Astrocyte of the hippocampus (primary cell): ENCODE data around the gene PSMD13.
"Not testable (repeated sequence)": the region's sequence is repeated elsewhere in the genome, so short reads cannot be mapped to it uniquely, and the experiment has no call there.

ENCODE experiments used
- DNase-seq: peaks from one replicate; pipeline ENCODE4 v3.0.0; 2011; ENCODE audit warnings: low read depth, low spot score

PSMD13 gene

GRCh38 chr11:249062-249461 is 12.3 kb downstream of the PSMD13 start:
- no peak for DNase-seq

DNA sequence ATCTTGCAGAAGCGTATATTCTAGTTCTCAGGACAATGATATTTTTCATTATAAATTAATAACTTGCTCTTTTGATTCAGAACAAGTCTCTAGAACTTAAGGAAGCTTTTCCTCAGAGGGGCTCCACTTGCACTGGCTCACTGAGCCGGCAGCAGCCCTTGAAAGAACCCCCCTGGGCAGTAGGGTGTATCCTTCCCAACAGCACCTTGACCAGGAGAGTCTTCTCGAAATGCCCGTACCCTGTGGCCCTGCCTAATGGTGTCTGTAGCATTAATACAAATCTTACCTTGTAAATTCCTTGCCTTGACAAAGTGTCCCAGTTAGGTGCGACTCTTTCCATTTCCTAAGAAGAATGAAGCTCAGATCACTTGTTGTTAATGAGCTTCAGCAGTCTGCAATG is 13.5 kb downstream of the PSMD13 start:
- DNase-seq, result no peak

GRCh38 chr11:250740-251299 is 14.0 kb downstream of the PSMD13 start:
- peak; percentile 75 for DNase-seq

DNA sequence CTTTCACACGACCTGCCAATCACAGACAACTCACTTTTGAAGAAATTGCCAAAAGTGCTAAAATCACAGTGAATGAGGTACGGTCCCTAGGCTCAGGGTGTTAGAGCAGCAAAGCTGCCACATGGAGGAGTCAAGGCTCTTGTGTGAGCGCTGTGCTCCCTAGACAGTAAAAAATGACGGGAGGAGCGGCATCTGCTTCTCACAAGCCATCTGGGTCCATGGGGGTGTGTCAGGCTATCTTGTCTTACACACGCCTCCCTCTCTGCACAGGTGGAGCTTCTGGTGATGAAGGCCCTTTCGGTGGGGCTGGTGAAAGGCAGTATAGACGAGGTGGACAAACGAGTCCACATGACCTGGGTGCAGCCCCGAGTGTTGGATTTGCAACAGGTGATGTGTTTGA is 14.8 kb downstream of the PSMD13 start:
- no peak for DNase-seq

DNA sequence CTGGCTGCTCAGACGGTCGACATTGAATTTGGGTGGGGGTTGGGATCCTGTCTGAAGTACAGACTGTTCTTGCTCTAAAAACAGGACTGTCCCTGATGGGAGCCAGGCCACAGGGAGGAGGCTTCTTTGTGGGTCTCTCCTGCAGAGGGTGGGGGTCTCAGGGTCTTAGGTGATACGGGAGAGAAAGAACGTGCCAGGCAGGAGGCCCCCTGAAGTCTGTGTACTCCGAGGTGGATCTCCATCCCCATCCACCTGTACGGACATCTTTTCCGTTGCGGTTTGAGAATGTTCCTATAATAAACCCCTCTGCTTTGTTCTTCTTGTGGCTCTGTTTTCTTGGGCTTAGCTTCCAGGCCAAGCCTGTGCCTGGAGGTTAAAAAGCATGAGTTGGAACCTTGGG is 15.9 kb downstream of the PSMD13 start:
- DNase-seq, result no peak

DNA sequence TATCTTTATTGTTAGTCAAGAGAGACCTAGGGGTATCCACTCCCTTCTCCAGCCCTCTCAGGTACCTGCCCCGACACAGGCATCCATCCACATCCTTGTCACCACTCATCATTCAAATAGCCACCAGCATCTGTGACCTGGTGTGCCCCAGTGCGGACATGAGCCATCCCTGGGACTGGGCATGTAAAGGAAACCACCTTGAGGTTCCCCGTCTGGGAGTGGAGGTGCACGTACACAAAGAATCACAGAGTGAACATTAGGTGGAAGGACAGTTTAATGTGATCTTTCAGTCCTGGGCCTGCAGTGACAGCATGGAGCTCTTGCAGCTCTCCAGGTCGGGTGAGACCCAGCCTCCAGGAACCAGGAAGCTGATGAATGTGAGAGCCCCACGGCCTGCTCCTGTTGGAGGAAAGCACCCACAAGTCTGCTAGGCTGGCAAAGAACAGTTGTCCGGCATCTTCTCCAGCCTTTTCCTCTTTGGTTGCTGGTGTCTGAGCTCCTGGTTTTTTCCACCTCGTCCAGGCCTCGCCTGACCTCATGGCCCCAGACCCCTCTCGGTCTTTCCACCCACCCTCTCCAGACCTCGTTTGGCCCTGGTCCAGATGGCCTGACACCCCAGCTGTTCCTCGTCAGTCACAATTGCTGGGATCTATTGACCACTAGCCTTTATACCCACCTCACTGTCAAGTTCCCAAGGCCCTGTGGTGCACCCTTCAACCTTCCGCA is 16.5 kb downstream of the PSMD13 start:
- DNase-seq, result no peak

GRCh38 chr11:253886-254270 is 17.1 kb downstream of the PSMD13 start:
- no peak for DNase-seq

- no peak for DNase-seq
These were observed 18.4 kb downstream of the PSMD13 start for GRCh38 chr11:255176-255575.

- DNase-seq, result no peak
These were observed 19.0 kb downstream of the PSMD13 start for GRCh38 chr11:255816-256215.

- no peak for DNase-seq
These were observed 20.4 kb downstream of the PSMD13 start for GRCh38 chr11:256952-257737.

DNA sequence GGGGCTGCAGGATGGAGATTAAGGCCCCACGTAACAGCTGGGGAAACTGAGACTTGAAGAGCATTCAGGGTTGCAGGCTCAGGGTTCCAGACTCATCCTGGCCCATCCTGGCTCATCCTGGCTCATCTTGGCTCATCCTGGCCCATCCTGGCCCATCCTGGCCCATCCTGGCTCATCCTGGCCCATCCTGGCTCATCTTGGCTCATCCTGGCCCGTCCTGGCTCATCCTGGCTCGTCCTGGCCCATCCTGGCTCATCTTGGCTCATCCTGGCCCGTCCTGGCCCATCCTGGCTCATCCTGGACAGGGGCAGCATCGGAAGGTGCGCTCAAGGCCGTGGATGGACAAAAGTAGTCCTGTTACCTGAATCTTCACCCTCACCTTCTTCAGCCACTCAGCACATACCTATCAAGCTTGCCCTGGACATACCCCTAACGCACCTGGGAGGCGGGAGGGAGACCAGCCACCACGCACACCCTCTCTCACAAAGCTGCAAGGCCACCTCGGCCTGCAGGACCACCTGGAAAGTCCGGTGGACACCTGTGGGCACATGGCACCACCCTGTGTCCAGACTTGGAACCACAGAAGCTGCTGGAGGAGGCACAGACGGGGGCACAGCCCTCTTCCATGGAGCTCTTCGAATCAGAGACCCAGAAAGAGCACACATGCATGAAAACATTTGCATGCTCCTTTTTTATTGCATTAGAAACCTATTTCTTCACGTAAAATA is 21.2 kb downstream of the PSMD13 start:
- DNase-seq, result no peak

DNA sequence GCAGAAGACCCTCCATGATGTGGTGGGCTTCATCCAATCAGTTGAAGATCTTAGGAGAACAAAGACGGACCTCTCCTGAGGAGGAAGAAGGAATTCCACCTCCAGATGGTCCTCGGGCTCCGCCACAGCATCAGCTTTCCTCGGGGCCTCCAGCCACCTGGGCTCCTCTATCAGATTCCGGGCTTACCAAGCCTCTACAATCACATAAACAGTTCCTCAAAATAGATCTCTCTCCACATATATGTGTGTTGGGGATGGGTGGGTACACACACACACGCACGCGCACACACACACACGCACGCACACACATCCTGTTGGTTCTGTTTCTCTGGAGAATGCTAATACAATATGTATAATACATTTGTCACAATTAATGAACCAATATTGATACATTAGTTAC is 22.6 kb downstream of the PSMD13 start:
- DNase-seq, result no peak

DNA sequence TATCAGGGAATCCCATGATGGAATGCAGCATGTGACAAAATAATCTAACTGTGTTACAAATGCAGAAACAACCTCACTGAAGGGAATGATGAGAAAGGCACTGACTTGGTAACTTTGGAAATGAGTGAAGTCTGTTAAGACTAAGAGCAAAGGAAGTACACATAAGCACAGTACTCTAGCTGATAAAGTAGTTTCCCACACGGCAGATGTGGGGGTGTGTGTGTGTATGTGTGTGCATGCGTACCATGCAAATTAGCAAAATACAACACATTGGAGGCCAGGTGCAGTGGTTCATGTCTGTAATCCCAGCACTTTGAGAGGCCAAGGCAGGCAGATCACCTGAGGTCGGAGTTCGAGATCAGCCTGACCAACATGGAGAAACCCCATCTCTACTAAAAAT is 24.8 kb downstream of the PSMD13 start:
- DNase-seq, result no peak

- DNase-seq, result no peak
These were observed 30.1 kb downstream of the PSMD13 start for GRCh38 chr11:266676-267439.

DNA sequence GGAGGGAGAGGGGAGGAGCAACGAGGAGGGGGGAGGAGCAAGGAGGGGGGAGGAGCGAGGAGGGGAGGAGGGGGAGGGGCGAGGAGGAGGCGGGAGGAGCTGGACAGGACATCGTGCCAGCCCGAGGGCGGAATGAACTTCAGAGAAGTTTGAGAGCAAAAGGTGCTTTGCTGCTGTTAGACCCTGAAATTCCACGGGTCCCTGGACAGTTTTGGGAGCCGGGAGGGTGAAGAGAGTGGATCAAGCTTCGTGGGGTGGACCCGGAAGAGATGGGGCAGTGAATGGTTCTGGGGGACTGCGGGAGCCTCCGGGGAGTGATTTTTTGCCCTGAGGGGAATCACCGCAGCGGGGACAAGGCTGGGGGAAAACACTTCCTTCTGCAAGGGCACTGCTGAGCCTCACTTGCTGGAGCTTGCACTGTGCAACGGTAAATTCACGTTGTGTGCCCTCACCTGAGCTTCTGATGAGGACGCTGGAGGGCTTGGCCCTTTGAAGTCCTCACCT is 30.8 kb downstream of the PSMD13 start:
- DNase-seq, result no peak

- DNase-seq, result not testable (repeated sequence)
These were observed 32.0 kb downstream of the PSMD13 start for GRCh38 chr11:268716-269145.

- DNase-seq, result no peak
These were observed 32.5 kb downstream of the PSMD13 start for GRCh38 chr11:269146-269890.

- DNase-seq, result no peak
These were observed 33.9 kb downstream of the PSMD13 start for GRCh38 chr11:270451-271318.

DNA sequence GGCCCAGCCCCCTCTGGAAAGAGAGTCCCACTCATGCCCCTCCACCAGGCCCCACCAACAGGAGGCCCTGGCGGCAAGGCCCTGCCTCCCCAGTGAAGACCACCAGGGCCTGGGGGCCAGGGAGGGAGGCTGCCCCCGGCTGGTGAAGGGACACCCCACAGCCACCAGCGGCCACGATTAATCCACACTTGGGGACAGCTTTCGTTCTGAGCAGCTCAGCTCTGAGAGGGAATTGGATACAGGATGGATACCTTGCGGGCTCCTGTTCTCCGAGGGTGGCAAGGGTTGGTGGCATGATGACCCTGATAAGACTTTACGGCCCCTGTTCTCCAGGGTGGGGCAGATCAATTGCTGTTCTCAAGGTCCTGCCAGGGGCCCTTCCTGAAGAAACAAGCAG is 34.5 kb downstream of the PSMD13 start:
- no peak for DNase-seq
